ENCODE results near the gene TNC. TPM values are rescaled to one million over a fixed set of nuclear protein-coding genes. Genes with fewer than 3 reads are reported as not detected.

The TNC gene
- total RNA-seq, 2 experiments from 2014 or later: 0.12 TPM; not detected in 1

DNA sequence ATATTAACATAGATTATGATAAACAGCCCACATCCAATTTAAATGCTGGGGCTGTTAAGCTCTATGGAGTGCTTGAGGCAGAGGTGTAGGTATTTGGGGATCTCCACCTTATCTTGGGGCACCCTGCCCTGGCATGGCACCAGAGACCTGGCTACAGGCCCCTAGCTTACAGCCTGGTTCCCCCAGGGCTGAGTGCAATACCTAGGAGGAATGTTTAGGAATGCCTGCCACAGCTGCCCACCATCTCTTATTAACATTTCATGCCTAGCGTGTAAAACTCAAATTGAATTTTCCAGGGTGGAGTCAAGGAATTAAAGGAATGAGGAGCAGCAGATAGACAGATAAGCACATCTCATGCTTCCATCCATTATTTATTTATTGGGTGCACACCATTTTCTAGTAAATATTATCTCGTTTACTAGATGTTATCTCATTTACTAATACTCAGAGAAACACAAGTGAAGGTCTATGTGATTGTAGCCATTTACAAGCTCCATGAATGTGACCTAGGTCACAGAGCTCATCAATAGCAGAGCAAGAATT lies 131.9 kb downstream of the TNC start:
- POLR2A ChIA-PET: no interaction called here
- Mint-ChIP-seq H3K4me1 (peaks cover 37% of the 10 kb centered on the region), H3K27me3 (peaks cover 4% of the 10 kb centered on the region), H3K4me3 (no peak overlapping the region), H3K27ac (no peak overlapping the region), H3K36me3 (ENCODE audit: low read depth) (peaks cover 6% of the 10 kb centered on the region), H3K9me3 (no peaks in the 10 kb centered on the region)
- DNase-seq: no peak
- CTCF ChIA-PET: interaction anchor here (1.0 to 1.3 kb wide), 2 partner anchors 68 to 262 kb away, joined by 3 read pairs; no protein-coding TSS in a partner anchor

DNA sequence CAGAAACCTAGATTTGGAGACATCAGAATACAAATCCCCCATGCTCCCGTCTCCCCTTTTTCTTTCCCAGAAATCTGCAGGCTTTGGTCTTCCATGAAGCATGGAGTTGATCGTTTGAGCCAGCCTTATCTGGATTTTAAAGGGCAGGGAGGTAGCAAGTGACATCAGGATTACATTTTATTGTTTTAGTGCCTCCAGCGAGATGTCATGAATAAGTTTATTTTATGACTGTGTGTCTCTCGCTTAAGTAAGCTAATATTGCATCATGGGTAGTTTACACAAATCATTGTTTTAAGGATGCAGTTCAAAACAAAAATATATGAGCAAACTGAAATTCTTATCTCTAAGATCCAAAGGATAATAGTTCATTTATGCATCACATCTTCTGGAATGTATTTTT lies 136.9 kb downstream of the TNC start:
- H3K27me3 Mint-ChIP-seq: peaks cover 5% of the 10 kb centered on the region
- no peaks in the 10 kb centered on the region for H3K4me1 Mint-ChIP-seq
- H3K9me3 Mint-ChIP-seq: peaks cover 11% of the 10 kb centered on the region
- POLR2A ChIA-PET: interaction anchor here (0.6 kb wide), 1 partner anchor 43 kb away, joined by 3 read pairs; no protein-coding TSS in a partner anchor
- peaks cover 5% of the 10 kb centered on the region for H3K36me3 Mint-ChIP-seq (ENCODE audit: low read depth)
- CTCF ChIA-PET: interaction anchor here (1.2 kb wide), 1 partner anchor 14 kb away, joined by 3 read pairs; no protein-coding TSS in a partner anchor
- DNase-seq: no peak
- H3K4me3 Mint-ChIP-seq: no peak overlapping the region
- H3K27ac Mint-ChIP-seq: no peak overlapping the region

DNA sequence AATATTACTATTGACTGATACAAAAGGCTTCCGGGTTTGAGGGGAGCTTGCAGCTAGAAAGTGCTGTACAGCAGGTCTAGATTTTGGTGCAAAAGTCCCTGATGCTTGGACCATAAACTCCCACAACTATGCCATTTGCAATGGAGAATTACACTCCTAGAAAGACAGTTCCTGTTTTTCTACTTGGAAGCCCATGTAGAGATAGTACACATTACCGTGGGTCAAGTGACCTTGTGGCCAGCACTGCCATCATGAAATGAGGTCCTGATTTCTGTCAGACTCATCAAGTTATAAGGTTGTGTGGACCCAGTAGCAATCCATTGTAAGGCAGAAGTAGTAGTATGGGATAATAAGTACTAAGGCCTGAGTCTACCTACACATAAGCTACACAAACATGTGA lies 144.7 kb downstream of the TNC start:
- Mint-ChIP-seq H3K36me3 (ENCODE audit: low read depth) (peaks cover 7% of the 10 kb centered on the region), H3K27ac (no peak overlapping the region), H3K4me1 (peaks cover 16% of the 10 kb centered on the region), H3K27me3 (no peaks in the 10 kb centered on the region), H3K9me3 (peaks cover 16% of the 10 kb centered on the region), H3K4me3 (no peak overlapping the region)
- no peak for DNase-seq
- ChIA-PET CTCF (no interaction called here), POLR2A (no interaction called here)

DNA sequence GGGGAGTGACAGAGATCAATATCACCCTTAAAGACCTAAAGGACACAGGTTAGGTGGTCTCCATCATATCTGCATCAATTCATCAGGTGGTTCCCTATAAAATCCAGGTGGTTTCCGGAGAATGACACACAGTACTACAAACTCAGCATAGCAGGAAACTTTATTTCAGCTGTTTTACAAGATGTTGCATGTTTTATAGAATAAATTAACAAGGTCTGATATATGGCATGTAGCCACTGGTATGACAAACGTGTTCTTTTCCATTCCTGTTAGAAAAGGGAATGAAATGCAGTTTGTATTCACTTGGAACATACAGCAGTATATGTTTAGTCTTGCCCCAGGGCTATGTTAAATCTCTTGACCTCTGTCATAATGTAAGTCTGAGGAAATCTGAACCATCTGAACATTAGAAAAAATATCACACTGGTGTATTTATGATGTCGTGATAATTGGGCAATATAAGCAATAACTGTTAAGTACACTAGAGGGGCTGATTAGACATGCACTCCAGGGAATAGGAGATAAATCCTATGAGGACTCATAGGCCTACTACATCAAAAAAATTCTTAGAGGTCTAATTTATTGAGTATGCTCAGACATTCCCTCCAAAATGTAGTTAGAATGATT lies 145.3 kb downstream of the TNC start:
- H3K27me3 Mint-ChIP-seq: no peaks in the 10 kb centered on the region
- no peak overlapping the region for H3K4me3 Mint-ChIP-seq
- H3K27ac Mint-ChIP-seq: no peak overlapping the region
- H3K4me1 Mint-ChIP-seq: peaks cover 22% of the 10 kb centered on the region
- peaks cover 7% of the 10 kb centered on the region for H3K36me3 Mint-ChIP-seq (ENCODE audit: low read depth)
- POLR2A ChIA-PET: no interaction called here
- CTCF ChIA-PET: interaction anchor here (1.6 to 2.2 kb wide), 2 partner anchors 13 to 17 kb away, joined by 3 to 10 read pairs; no protein-coding TSS in a partner anchor
- peaks cover 16% of the 10 kb centered on the region for H3K9me3 Mint-ChIP-seq
- DNase-seq: no peak

Other genes starting within 250 kb of the TNC start
- 10 to 100 TPM; 76.2 to 88.8 TPM for gene TNFSF8, start 187.6 kb downstream of the TNC start, total RNA-seq

Measured in activated CD4-positive, alpha-beta T cell treated with anti-CD3 and anti-CD28 coated beads, Interleukin-2, amount 10 ng/mL, durations not matched to agents 7 days and 5 days (primary cell).